ENCODE results near the gene SLC22A8.
"Not testable (repeated sequence)": the region's sequence is repeated elsewhere in the genome, so short reads cannot be mapped to it uniquely, and the experiment has no call there.

The SLC22A8 gene

GRCh38 chr11:62985041-62985750 is 30.4 kb downstream of the SLC22A8 start:
- no peak for DNase-seq (ENCODE audit: low read depth)

GRCh38 chr11:62984451-62984991 is 31.1 kb downstream of the SLC22A8 start, which contains the start of gene SLC22A6:
TSS of gene SLC22A6 (minus strand) at chr11:62984967. CDS start at chr11:62984690, 277 bp downstream.
- no peak for DNase-seq (ENCODE audit: low read depth)

- no peak for DNase-seq (ENCODE audit: low read depth)
These were observed 32.0 kb downstream of the SLC22A8 start for GRCh38 chr11:62983536-62984199.

- no peak for DNase-seq (ENCODE audit: low read depth)
These were observed 33.9 kb downstream of the SLC22A8 start for GRCh38 chr11:62981743-62982142.

- DNase-seq (ENCODE audit: low read depth), result no peak
These were observed 35.4 kb downstream of the SLC22A8 start for GRCh38 chr11:62980133-62980760.

GRCh38 chr11:62976109-62976508 is 39.5 kb downstream of the SLC22A8 start:
- DNase-seq (ENCODE audit: low read depth), result no peak

GRCh38 chr11:62974848-62975522 is 40.7 kb downstream of the SLC22A8 start:
- DNase-seq (ENCODE audit: low read depth), result no peak

- DNase-seq (ENCODE audit: low read depth), result no peak
These were observed 50.1 kb downstream of the SLC22A8 start for GRCh38 chr11:62965574-62965973.

- DNase-seq (ENCODE audit: low read depth), result no peak
These were observed 53.2 kb downstream of the SLC22A8 start for GRCh38 chr11:62962391-62962790.

- no peak for DNase-seq (ENCODE audit: low read depth)
These were observed 54.5 kb downstream of the SLC22A8 start for GRCh38 chr11:62961017-62961570.

- DNase-seq (ENCODE audit: low read depth), result no peak
These were observed 56.1 kb downstream of the SLC22A8 start for GRCh38 chr11:62959422-62959980.

GRCh38 chr11:62958547-62959421 is 56.9 kb downstream of the SLC22A8 start:
- no peak for DNase-seq (ENCODE audit: low read depth)

- DNase-seq (ENCODE audit: low read depth), result no peak
These were observed 58.5 kb downstream of the SLC22A8 start for GRCh38 chr11:62957147-62957546.

GRCh38 chr11:62954478-62954877 is 61.2 kb downstream of the SLC22A8 start:
- DNase-seq (ENCODE audit: low read depth), result no peak

GRCh38 chr11:62953811-62954210 is 61.8 kb downstream of the SLC22A8 start:
- no peak for DNase-seq (ENCODE audit: low read depth)

- DNase-seq (ENCODE audit: low read depth), result no peak
These were observed 66.8 kb downstream of the SLC22A8 start for GRCh38 chr11:62948765-62949320.

- DNase-seq (ENCODE audit: low read depth), result not testable (repeated sequence)
These were observed 70.1 kb downstream of the SLC22A8 start for GRCh38 chr11:62945538-62945937.

Measured in HS-5 (cell line).